HepG2 (cell line): ENCODE data around the gene ANKS1B.

Source experiments
- BCL6 ChIP-seq: IDR thresholded peaks from 2 replicates; pipeline ENCODE4 v1.6.1; 2016; ENCODE audit warnings: missing genetic modification reagents, missing compliant biosample characterization
- BRCA1 ChIP-seq: sonication (generic); formaldehyde crosslinking; IDR thresholded peaks from 2 replicates; pipeline ENCODE4 v1.4.0; 2020; ENCODE audit warnings: missing genetic modification reagents
- ETS1 ChIP-seq: sonication (generic); formaldehyde crosslinking; IDR thresholded peaks from 2 replicates; pipeline ENCODE4 v1.4.0; 2020; ENCODE audit warnings: missing genetic modification reagents
- TGIF2 ChIP-seq: IDR thresholded peaks from 2 replicates; pipeline ENCODE4 v1.6.1; 2016; ENCODE audit warnings: control low read depth, missing compliant biosample characterization
- ZNF296 ChIP-seq: sonication (generic); formaldehyde crosslinking; conservative IDR thresholded peaks from 2 replicates; pipeline ENCODE4 v1.5.0; 2020; ENCODE audit warnings: mild to moderate bottlenecking, missing genetic modification reagents
- ZNF790 ChIP-seq: sonication (generic); formaldehyde crosslinking; IDR thresholded peaks from 2 replicates; pipeline ENCODE4 v1.8.0; 2022; ENCODE audit warnings: missing genetic modification reagents, mild to moderate bottlenecking, borderline replicate concordance
- TF ChIP-seq, protein P1 (sequence below): sonication (generic); formaldehyde crosslinking; IDR thresholded peaks from 2 replicates; pipeline ENCODE4 v1.4.0; 2020; ENCODE audit warnings: missing genetic modification reagents
- TF ChIP-seq, protein P2 (sequence below): IDR thresholded peaks from 2 replicates; pipeline ENCODE4 v1.6.1; 2016; ENCODE audit warnings: low read depth, control low read depth

- TF ChIP-seq BCL6 (CRISPR knock-in tag) = no peak
- TF ChIP-seq, protein P1, sequence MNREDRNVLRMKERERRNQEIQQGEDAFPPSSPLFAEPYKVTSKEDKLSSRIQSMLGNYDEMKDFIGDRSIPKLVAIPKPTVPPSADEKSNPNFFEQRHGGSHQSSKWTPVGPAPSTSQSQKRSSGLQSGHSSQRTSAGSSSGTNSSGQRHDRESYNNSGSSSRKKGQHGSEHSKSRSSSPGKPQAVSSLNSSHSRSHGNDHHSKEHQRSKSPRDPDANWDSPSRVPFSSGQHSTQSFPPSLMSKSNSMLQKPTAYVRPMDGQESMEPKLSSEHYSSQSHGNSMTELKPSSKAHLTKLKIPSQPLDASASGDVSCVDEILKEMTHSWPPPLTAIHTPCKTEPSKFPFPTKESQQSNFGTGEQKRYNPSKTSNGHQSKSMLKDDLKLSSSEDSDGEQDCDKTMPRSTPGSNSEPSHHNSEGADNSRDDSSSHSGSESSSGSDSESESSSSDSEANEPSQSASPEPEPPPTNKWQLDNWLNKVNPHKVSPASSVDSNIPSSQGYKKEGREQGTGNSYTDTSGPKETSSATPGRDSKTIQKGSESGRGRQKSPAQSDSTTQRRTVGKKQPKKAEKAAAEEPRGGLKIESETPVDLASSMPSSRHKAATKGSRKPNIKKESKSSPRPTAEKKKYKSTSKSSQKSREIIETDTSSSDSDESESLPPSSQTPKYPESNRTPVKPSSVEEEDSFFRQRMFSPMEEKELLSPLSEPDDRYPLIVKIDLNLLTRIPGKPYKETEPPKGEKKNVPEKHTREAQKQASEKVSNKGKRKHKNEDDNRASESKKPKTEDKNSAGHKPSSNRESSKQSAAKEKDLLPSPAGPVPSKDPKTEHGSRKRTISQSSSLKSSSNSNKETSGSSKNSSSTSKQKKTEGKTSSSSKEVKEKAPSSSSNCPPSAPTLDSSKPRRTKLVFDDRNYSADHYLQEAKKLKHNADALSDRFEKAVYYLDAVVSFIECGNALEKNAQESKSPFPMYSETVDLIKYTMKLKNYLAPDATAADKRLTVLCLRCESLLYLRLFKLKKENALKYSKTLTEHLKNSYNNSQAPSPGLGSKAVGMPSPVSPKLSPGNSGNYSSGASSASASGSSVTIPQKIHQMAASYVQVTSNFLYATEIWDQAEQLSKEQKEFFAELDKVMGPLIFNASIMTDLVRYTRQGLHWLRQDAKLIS = no peak
- TF ChIP-seq, protein P2, sequence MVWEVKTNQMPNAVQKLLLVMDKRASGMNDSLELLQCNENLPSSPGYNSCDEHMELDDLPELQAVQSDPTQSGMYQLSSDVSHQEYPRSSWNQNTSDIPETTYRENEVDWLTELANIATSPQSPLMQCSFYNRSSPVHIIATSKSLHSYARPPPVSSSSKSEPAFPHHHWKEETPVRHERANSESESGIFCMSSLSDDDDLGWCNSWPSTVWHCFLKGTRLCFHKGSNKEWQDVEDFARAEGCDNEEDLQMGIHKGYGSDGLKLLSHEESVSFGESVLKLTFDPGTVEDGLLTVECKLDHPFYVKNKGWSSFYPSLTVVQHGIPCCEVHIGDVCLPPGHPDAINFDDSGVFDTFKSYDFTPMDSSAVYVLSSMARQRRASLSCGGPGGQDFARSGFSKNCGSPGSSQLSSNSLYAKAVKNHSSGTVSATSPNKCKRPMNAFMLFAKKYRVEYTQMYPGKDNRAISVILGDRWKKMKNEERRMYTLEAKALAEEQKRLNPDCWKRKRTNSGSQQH = no peak
- no peak for TF ChIP-seq ZNF296 (CRISPR knock-in tag)
- TF ChIP-seq BRCA1 (CRISPR knock-in tag) = no peak
- no peak for TF ChIP-seq TGIF2 (CRISPR knock-in tag)
- no peak for TF ChIP-seq ZNF790 (CRISPR knock-in tag)
- TF ChIP-seq ETS1 (CRISPR knock-in tag) = no peak
Measured at GRCh38 chr12:99985631-99986030, 895 bp upstream of the ANKS1B start.
